22Rv1 (cell line): Measurements from ENCODE around the gene SPATA6L.

Experiments used
- CTCF ChIP-seq: fragments of 450-650 bp; IDR thresholded peaks from 2 replicates; pipeline ENCODE4 v1.5.1; 2017; ENCODE audit warnings: mild to moderate bottlenecking
- ZFX ChIP-seq: fragments of 450-650 bp; IDR thresholded peaks from 2 replicates; pipeline ENCODE4 v1.6.1; 2017; ENCODE audit warnings: antibody characterized with exemption, borderline replicate concordance

- TF ChIP-seq CTCF (no peak), ZFX (no peak)
Measured at GRCh38 chr9:4639420-4639819, 26.9 kb downstream of the SPATA6L start.
